CD4-positive, alpha-beta T cell treated with Interleukin-1 beta for 1 hour (primary cell): Measurements from ENCODE around the gene CDK5R2.

Source experiments
- DNase-seq, 2 donors: peaks; one replicate each; pipeline ENCODE4 v3.0.0-alpha.2; 2020 to 2022

Gene CDK5R2

DNA sequence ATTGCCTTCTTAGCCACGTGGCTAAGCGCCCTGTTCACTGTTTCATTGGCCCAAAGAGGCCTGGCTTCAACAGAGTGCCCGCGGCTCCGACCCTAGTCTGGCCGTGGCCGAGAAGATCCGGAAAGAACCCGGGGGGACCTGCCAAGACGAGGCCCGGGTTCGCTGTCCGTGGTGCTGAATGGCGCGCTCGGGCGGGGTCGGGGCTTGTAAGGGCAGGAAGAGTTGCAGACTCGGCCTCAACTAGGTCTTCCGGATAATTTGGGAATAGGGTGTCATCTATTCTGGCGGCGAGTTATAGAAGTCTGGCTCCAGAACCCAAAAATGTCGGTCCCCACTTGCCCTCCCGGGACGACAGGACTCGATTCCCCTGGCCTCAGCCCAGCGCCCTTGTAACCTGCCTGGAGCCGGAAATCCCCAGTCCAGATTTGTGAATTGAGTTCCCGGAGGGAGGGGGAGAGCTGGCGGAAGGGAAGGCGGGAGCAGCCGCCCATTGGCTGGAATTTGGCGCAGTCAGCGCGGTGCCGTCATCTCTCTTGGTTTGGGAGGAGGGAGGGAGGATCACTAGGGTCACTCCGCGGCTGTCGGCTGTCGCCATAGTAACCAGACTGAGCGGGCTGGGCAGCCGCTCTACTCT lies 3.5 kb downstream of the CDK5R2 start:
- peak in 1 of 2 donors; percentile 50 for DNase-seq

DNA sequence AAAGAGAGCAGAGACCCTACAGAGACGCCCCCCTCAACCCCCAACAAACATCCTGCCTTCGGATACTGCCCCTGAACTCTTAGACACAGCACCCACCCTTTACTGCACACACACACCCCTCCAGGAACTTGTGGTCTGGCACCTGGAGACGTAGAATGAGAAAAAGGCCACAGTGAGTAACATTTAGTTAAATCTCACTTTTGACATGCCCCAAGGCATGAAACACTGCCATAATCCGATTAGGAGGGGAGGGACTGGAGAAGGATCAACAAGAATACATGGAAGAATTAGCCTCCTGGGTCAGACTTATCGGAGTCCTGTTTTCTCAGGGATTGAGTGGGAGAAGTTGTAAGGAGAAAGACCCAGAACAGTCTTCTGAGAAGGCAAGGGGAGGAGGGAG lies 4.1 kb downstream of the CDK5R2 start:
- no peak for DNase-seq

DNA sequence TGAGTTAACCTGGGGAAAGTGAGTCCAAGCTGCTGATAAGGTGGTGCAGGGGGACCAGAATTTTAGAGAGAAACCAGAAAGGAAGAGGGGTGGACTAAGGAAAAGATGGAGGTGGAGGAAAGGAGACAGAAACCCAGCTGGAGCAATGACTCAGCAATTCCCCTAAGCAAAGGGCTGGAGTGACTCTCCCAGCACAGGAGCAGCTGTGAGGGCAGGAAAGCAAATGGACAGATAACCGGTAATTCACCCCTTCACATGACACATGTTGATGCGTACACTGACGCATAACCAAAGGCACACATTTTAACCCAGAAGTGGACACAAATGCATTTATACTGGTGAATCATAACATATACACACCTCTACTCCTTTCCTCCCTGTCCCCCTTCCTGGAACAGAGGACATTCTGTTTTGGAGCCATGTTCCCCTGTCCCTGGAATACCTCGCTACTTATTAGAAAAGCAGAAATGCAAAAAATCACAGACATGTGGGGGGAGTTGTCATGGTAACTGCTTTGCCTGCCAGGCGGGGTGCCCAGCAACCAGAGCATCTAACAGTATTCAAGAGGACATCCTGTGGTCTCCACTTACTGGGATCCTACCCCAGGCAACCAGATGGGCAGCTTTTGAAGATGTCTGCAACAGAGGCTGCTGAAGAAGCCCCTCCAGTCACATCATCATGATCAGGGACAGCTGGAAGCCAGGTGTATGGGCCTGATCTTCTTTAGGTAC lies 4.7 kb downstream of the CDK5R2 start:
- DNase-seq = no peak

DNA sequence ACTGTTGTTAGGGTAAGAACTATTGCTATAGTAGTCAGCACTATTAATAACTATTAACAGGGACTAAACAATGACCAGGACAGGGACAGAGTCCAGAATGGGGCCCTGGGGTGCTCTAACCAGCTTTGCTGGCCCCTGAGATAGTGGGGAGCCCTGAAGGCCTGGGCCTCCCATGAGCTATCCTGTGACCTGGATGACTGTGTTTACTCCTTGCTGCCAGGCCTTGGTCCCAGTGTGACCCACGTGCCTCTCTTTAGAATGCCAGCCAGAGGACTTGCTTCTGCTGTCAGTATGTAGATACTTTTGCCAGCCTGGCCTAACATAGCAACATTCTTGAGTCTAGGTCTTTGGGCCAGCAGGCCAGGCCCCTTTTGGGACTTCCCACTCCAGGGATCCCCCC lies 11.4 kb downstream of the CDK5R2 start:
- no peak for DNase-seq

DNA sequence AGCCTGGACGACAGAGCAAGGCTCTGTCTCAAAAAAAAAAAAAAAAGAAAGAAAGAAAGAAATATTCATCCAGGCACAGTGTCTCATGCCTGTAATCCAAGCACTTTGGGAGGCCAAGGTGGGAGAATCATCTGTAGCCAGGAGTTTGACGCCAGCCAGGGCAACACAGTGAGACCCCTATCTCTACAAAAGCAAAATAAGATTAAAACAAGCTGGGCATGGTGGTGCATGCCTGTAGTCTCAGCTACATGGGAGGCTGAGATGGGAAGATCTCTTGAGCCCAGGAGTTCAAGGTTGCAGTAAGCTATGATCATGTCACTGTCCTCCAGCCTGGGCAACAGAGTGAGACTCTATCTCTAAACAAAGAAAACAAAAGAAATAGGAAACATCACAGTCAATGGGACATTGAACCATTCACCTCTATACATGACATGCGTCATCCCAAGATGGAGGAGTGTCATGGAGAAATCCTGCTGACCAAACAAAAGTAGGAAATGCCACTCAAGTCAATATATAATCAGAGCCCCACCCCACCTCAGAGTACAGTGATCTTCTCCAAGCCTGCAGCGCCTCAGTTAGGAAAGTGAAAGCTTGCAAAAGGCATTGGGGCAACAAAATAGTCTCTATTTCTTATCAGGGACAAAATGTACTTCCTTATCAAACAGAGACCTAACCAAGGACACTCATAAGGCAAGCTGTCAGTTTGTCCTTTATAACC lies 15.8 kb downstream of the CDK5R2 start:
- no peak for DNase-seq

DNA sequence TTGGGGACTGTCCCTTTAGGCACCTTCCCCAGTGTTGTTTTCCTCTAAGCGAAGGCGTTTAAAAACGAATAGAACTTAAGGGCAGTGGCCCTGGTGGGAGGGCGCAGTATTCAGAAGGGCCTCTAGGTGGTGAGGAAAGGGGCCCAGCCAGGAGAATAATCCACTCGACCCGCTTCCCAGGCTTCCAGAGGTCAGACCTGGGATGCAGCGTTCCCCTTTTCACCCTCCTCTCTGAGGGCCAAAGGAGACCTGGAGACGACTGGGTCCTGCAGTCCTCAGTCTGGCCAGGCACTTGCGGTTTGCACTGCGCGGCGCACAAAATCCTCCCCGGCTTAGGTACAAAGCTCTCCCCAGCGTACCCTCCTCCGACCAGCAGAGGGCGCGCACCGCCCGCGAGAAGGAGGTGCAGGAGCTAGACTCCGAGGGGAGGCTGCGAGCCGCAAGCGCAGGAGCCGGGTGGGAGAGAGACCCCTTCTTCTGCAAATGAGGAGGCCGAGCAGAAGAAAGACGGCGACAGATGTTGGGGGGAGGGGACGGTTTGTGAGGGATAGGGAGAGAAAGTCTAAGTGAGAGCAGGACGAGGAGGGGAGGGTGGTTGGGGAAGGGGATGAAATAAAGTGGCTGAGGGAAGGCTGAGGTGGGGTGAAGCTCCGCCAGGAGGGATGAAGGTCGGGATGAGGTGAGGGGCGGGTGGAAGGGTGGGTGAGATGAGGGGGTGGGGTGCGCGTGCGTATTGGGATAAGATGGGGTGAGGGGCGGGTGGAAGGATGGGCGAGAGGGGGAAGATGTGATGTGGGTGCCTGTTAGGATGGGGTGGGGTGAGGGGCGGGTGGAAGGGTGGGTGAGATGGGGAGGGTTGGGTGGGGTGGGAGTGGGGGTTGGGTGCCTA lies 20.6 kb downstream of the CDK5R2 start:
- peak; percentile 79 to 85 for DNase-seq

DNA sequence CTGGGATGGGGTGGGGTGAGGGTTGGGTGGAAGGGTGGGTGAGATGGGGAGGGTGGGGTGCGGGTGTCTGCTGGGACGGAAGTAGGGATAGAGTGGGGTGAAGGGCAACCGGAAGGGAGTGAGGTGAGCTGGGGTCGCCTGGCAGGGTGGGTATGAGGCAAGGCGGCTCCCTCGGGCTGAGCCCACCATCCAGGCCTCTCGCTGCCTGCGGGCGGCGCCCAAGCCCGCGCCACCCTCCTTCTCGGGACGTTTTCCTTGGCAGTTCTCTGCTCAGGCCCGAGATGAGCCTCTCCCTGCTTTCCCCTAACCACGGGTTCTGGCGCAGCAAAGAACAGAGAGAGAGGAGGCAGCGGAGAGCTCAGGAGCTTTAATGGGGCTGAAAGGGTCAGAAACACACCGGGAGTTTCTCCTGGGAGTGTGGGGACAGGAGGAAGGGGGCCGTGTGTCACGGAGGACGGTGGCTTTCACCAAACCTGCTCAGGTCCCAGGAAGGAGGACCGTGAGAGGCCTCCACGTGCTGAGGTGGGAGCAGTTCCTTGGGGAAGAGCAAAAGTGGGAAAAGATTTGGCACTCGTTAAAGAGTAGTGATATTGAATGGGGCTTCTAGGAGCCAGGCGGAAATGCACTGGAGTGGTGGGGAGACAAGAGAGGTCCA lies 21.4 kb downstream of the CDK5R2 start:
- no peak for DNase-seq

DNA sequence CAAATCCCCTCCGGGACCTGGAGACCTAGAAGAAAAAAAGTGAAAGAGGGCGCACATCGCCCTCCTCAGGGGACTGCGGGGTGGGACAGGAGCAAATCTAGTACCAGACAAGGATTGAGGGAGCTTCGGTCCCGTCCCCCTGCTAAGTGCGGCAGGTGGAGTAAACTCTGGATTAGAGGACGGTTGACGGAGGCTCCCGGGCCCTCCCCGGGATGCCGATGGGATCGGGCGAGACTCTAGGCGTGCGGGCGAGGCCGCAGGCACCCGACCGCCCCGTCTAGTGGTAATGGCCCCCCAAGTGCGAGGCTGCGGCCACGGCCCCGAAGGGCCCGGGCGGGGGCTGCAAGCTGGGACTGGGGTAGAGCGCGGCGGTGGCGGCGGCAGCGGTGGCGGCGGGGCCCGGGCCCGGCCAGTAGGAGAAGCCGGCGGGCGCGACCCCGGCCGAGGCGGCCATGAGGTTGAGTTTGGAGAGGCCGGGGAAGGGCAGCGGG lies 22.0 kb downstream of the CDK5R2 start:
- DNase-seq = no peak

DNA sequence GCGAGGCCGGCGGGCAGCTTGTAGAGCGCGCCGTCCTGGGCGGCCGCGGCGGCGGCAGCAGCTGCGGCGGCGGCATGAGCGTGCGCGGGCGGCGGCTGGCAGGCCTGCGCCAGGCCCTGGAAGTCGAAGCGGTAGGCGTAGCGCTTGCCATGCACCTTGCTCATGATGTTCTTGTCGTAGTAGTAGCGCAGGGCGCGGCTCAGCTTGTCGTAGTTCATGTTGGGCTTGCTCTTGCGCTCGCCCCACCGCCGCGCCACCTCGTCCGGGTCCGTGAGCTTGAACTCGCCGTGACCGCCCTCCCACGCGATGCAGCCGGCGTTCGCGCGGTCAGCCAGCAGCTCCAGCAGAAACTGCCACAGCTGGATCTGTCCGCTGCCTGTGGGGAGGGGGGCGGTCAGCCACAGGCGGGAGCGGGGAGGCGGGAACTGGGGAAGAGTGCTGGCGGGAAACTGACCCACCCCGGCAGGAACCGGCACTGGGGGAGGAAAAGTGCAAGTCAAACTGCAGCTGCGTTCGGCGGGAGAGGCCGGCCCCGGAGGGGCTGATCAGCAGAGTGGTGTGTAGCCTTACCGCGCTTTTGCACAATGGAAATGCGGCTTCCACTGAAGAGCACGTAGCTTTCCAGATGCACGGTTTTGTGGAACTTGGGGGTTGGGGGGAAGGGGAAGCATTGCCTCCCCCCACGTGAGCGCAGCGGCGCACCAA lies 22.6 kb downstream of the CDK5R2 start:
- DNase-seq = peak in 1 of 2 donors; percentile 21

DNA sequence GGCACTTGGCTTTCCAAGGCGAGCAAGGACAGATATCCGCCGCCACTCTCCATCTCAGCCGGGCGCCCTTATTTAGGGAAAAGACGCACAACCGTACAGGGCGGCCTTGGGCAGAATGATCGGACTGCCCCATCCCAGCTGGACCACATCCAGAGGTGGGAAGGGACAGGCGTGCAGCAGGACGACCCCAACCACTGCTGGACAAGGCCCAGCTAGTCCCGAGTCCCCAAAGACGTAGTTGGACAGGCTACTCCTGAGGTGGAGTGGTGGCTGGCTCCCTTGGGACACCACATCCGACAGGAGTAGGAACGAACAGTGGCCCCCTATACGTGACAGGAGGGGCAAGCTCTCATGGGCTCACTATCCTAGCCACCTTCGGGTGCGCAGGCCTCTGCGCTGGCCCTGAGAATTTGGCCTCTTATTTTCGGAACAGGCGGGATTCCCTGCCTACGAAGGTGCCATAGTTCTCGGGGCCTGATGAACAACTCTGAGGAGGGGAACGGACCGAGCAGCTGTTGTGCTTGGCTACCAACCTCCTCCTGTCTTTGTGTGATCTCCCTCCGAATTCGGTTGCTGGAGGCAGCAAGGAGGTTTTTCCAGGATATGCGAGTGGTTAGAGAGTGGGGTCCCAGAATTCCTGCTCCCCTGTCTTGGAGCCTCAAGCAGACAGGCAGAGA lies 23.3 kb downstream of the CDK5R2 start:
- DNase-seq = no peak

DNA sequence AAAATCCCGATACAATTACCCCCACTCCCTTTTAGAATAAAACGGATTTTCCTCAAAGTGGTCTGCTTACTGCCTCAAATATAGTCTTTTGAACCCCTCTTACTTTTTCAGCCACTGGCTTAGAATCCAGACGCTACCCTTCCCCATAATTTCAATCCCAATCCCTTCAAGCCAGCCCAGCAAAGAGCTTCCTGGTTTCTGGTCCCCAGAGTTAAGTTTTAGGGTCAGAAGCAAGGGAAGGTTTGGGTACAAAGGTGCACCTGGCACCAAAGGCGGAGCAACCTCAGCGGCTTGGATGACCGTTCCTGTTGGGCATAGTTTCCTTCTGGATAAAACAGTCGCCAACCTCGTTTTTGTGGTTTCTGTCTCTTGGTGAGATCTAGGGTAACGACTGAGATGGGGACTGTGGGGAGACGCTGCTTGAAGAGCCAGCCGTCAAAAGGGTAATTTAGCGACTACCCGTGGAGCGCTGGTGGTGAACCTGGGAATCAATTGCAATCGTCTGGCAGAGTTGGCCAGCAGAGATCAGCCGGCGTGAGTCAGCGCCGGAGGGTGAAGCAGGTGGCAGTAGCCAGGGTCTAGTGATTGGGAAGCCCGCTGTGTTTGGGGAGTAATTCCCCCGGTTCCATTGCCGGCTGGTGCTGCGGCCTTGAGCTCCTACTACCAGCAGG lies 23.9 kb downstream of the CDK5R2 start:
- DNase-seq = no peak

DNA sequence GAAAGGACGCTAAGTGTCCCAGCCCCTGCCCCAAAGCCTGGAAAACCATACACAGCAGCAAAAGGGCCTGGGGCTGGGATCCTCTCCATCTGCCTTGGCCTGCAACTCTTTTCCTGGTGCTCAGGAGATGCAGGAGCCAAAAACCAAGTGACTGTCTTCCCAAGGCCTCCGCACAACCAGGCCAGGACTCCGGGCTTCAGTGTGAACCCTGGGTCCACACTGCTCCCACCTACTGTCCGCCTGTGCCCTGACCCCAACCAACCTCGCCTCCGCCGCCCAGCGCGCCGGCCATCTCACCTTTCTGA lies 24.4 kb downstream of the CDK5R2 start:
- no peak for DNase-seq

DNA sequence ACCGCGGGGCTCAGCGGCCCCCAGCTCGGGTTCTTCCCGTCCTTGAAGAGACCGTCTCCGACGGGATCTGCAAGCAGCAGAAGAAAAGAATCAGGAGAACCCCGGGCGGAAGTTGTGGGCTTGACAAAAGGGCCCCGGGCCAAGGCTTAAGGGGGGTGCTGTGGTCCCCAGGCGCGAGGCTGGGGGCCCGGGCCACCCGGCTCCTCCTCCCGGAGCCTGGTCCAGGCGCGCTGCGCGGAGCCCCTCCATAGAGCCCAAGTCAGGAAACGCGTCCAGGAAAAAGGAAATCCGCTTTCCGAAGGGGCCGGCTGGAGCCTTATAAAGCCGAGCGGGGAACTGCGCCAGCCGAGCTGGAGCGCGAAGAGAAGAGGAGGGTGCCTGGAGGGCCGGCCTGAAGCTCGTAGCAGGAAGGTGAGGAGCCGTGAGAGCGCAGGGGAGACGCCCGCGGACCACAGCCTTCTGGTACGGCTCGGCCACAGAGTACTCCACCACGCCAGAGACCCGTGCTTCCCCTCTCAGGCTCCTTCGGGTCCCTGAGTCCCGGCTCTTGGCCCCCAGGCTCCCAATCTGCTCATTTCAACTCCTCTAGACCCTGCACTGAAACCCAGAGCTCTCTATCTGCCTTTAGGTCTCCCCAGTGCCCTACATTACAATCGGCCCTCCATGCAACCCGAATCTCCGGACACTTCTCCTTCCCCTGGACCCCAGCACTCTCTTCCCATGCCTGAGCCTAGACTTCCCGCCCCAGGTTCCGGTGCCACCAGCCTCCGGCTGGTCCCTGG lies 25.0 kb downstream of the CDK5R2 start:
- no peak for DNase-seq

DNA sequence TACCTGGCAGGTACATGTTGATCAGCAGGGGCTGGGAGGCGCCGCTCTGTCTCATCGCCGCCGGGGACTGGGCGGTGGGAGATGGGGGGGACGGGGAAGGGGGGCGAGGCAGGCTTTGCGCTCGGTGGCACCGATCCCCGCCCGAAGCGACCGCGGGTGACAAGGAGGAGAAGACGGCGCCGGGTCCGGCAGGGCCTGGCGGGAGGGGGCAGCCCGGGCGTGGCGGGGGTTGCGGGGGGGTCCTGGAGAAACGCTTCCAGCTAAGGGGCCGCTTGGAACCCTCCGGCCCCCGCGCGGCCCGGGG lies 25.5 kb downstream of the CDK5R2 start, which contains the start of gene FEV:
Gene FEV, minus strand, starts transcription at position 164 of the 304 bp plus-strand sequence. Its CDS starts 109 bp downstream, at position 55.
- DNase-seq = no peak

DNA sequence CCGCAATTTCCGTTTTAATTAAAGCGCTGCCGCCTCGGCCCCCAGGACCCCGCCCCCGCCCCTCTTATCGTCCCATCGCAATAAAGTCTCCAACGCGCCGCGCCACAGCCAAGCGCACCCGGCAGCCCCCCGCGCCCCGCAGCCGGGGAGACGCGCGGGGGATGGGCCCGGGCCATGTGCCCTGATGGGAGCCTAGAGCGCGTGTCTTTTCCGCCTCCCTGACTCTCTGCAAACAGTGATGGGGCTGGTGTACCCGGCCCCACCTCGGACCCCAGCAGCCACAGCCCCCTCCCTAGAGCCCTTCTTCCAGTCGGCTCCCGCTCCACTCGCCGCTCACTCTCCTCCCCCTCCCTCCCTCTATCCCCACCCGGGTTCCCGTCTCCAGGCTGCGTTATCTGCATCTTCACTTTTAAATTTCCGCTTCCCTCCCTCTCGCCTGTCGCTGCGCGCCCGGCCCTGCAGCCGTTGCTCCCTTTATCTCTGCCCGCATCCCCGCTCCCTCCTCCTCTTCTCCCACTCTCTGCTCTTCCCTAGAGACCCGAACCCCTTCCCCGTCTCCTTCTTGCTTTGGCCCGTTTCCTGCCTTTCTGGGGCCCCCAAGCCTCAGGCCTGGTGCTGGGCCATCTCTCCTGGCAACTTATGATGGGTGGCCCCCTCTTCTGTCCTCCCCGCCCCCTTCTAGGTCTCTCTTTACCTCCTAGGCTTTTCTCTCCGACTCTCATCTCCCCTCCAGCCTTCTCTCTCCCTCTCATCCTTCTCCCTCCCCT lies 26.0 kb downstream of the CDK5R2 start:
- no peak for DNase-seq

DNA sequence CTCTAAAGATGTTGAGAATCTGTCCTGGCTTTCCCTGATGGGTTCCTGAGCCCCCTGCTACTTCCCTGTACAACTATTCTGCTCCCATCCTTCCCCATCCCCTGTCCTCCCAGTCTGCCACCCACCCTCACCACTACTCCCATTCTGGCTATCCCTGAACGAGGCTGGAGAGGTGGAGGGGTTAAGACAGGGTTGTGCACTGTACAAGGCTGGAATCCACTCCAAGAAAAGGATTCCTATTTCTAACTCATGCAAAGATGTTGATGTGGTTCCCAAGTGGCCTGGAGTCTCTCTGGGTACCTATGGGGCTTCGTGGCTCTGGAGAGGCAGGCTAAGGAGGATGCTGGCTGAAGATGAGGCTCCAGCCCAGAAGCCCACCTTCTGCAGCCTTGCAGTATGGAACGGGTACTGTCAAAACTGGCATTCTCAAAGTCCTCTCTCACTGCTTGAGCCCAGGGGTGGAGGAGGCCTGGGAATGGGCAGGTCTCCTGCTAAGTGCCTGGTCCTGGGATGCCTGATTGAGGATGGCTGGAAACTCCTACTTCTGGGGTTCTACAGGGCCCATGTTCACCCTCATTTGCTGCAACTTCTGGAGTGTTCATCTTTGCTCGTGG lies 26.8 kb downstream of the CDK5R2 start:
- no peak for DNase-seq

DNA sequence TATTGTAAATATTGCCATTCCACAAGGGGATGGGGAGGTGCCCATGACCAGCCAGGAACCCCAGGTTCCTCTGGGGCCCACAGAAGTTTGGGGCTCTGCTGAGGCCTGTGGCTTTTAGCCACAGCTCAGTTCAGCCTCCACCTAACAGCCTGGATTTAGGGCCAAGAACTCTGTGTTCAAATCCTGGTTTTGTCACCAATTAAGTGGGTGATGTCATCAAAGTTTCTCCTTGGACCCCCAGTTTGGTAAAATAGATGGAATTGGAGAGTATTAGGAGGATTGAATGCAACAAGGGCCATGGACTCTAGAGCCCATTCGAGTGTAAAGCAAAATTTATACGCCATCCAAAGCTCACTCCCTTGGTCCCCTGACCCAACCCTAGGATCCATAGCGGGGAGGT lies 28.7 kb downstream of the CDK5R2 start:
- no peak for DNase-seq

DNA sequence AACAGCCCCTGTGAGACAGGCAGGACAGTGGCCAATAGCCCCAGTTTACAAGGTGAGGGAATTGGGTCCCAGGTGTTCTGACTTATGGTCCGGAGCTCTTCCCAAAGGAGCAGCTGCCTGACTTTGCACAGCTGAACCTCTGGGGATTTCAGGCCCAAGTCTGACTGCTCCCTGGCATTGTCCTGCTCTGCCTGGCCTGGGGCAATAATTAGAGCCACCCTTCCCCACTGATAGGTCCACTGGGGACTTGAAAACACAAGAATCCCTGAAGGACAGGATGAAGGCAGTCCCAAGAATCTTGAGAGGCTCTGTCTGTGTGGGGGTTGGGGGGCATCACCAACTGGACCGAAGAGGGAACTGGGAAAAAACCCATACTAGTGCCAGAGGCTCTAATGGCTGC lies 29.2 kb downstream of the CDK5R2 start:
- no peak for DNase-seq

DNA sequence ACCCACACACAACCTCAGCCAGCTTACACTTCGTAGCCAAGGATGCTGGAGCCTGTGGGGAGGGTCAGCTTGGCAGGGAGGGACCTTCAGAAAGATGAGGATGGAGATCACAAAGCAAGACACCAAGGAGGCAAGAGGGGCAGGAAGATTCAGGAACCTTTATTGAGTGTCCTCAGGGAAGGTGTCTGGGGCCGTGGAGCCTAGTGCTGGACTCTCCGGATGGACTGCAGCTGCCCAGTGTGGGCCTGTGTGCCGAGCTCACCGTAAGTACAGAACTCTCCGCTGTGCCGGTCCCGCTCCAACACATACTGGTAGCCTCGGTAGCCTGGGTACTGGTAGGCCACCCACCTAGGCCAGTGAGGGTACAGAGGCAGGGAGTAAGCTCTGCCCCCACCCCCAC lies 30.6 kb downstream of the CDK5R2 start:
- DNase-seq = no peak
